Brain microvascular endothelial cell (primary cell): ENCODE data around the gene AKAP8.
"Not testable (repeated sequence)": the region's sequence is repeated elsewhere in the genome, so short reads cannot be mapped to it uniquely, and the experiment has no call there.

Experiments
- DNase-seq: peaks from one replicate; pipeline ENCODE4 v3.0.0-alpha.2; 2020
- H3K27ac ChIP-seq: fragments of 250-450 bp; sonication (Bioruptor Pico); 2 replicates; pipeline ENCODE4 v1.5.1; 2020; ENCODE audit warnings: mild to moderate bottlenecking, moderate library complexity
- H3K27me3 ChIP-seq: fragments of 250-450 bp; sonication (Bioruptor Pico); replicated peaks from 2 replicates; pipeline ENCODE4 v1.5.1; 2020; ENCODE audit warnings: mild to moderate bottlenecking
- H3K36me3 ChIP-seq: fragments of 250-450 bp; sonication (Bioruptor Pico); replicated peaks from 2 replicates; pipeline ENCODE4 v1.5.1; 2020; ENCODE audit warnings: mild to moderate bottlenecking
- H3K4me3 ChIP-seq: 2 replicates; pipeline ENCODE4 v1.5.1; 2011; ENCODE audit warnings: low read depth, mild to moderate bottlenecking, control low read depth, low read length, moderate library complexity
- in situ Hi-C: cut with HindIII; loops from 2 replicates; pipeline ENCODE4 v1.10.0; 2017; ENCODE audit warnings: low sequenced_read_pairs, low pct_ligation_motif_present
- TF ChIP-seq, protein P1 (sequence below): IDR thresholded peaks from 2 replicates; pipeline ENCODE4 v1.5.1; 2011; ENCODE audit warnings: low read depth, mild to moderate bottlenecking, moderate library complexity, low read length, control low read depth, inconsistent platforms; ENCODE audit errors: missing control alignments

Gene AKAP8

DNA sequence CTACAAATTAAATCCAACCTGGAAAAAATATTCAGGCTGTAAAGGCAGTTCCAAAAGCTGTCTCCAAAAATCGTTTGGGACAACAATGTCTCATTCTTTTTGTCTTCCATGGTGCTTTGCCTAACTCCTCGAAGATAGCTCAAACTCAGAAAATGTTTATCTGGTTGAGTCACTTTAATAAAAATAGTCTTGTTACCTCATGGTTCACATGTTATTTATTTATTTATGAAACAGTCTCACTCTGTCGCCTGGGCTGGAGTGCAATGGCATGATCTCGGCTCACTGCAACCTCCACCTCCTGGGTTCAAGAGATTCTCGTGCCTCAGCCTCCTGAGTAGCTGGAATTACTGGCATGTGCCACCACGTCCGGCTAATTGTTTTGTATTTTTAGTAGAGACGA, 42.4 kb downstream of the AKAP8 start:
- DNase-seq = peak; percentile 42
- no peaks in the 10 kb centered on the region for H3K27me3 ChIP-seq
- no peak overlapping the region for H3K4me3 ChIP-seq
- peaks cover 2% of the 10 kb centered on the region for H3K36me3 ChIP-seq
- in situ Hi-C loops = no loop called here
- TF ChIP-seq, protein P1, sequence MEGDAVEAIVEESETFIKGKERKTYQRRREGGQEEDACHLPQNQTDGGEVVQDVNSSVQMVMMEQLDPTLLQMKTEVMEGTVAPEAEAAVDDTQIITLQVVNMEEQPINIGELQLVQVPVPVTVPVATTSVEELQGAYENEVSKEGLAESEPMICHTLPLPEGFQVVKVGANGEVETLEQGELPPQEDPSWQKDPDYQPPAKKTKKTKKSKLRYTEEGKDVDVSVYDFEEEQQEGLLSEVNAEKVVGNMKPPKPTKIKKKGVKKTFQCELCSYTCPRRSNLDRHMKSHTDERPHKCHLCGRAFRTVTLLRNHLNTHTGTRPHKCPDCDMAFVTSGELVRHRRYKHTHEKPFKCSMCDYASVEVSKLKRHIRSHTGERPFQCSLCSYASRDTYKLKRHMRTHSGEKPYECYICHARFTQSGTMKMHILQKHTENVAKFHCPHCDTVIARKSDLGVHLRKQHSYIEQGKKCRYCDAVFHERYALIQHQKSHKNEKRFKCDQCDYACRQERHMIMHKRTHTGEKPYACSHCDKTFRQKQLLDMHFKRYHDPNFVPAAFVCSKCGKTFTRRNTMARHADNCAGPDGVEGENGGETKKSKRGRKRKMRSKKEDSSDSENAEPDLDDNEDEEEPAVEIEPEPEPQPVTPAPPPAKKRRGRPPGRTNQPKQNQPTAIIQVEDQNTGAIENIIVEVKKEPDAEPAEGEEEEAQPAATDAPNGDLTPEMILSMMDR = no peak
- peak overlapping the region; percentile 68 for H3K27ac ChIP-seq

DNA sequence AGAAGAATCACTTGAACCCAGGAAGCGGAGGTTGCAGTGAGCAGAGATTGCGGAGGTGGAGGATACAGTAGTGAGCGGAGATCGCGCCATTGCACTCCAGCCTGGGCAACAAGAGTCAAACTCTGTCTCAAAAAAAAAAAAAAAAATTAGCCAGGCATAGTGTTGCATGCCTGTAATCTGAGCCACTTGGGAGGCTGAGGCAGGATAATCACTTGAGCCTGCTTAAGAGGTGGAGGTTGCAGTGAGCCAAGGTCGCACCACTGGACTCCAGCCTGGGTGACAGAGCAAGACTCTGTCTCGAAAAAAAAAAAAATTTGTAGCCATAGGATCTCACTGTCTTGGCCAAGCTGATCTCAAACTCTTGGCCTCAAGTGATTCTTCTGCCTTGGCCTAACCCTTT, 43.6 kb downstream of the AKAP8 start:
- H3K4me3 ChIP-seq, in situ Hi-C loops, DNase-seq, H3K27me3 ChIP-seq, H3K36me3 ChIP-seq, H3K27ac ChIP-seq: not testable (repeated sequence)

DNA sequence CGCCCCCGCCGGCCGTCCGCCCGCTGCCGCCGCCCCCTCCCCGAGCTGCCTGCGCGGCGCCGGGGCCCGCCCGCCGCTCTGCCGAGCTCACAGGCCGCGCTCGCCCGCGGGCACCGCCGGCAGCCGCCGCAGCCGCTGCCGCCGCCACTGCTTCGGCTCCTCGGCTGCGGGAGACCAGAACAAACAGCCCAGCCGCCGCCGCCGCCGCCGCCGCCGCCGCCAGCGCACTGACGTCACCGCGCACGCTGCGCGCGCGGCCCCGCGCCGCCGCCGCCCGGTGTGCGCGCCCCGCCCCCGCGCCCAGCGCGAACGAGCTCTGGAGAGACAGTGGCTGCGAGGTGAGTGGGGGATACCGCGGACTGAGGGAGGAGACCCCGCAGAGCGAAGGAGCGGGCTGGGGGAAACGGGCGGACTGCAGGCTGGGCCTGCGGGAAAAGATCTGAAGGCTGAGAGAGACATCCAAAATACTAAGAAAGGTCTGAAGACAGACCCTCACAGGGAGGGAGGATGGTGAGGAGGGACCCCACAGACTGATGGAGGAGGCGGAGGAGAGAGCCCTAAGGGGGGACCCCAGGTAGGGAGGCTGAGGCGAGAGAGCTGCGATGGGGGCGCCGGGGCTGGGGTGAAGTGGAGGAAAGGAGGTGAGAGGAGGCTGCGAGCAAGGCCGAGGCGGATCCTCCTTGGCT, 47.1 kb downstream of the AKAP8 start, which contains the start of gene BRD4:
Gene BRD4, minus strand, starts transcription at position 229 of the 686 bp plus-strand sequence. CDS start 59,440 bp downstream, outside the sequence.
- Histone ChIP-seq H3K4me3 (peak within 1 kb of the TSS; percentile 88), H3K27ac (peak within 1 kb of the TSS; percentile 91), H3K36me3 (no peaks in the 10 kb centered on the region), H3K27me3 (no peaks in the 10 kb centered on the region)
- no peak for DNase-seq
- TF ChIP-seq, protein P1 = no peak
- in situ Hi-C loops = no loop called here

DNA sequence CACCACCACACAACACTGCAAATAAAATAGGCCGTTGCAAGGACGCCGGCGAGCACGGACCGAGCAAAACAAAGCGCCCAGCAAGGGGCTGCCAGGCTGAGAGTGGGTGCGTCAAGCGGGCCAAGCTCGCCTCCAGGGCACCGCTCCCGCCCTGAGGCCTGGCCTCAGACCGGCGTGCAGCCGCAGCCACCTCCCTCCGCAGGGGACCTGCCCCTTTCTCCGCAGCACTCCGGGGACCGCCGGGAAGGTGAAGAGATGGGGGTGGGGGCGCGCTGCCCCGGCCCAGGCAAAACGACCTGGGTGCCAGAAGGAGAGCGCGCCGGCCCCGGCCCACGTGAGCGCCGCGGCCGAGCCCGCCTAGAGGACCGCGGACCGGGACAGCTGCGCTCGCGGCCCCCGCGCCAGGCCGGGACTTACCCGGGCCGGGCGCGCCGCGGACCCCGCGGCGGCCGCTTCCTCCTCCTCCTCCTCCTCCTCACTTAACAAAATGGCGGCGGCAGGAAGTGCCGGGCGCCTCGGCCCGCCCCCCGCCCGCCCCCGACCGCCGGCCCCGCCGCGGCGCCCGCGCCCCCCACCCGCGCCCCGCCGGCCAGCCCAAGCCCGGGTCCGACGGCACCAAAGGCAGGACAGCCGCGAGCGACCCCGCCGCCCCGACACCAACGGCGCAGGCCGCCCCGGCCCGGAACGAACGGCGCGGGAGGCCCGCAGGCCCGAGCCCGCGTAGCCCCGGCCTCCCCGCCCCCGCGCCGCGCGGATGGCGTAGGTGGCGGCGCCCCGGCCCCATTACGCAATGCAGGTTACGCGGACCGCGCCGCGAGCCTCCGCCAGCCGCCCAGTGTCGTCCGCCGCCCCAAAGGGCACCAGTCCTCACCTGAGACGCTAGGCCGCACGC, 47.9 kb downstream of the AKAP8 start:
- no peaks in the 10 kb centered on the region for H3K27me3 ChIP-seq
- peak overlapping the region; percentile 88 for H3K4me3 ChIP-seq
- H3K36me3 ChIP-seq = no peaks in the 10 kb centered on the region
- TF ChIP-seq, protein P1 = no peak
- in situ Hi-C loops = no loop called here
- DNase-seq = no peak
- peak overlapping the region; percentile 91 for H3K27ac ChIP-seq

DNA sequence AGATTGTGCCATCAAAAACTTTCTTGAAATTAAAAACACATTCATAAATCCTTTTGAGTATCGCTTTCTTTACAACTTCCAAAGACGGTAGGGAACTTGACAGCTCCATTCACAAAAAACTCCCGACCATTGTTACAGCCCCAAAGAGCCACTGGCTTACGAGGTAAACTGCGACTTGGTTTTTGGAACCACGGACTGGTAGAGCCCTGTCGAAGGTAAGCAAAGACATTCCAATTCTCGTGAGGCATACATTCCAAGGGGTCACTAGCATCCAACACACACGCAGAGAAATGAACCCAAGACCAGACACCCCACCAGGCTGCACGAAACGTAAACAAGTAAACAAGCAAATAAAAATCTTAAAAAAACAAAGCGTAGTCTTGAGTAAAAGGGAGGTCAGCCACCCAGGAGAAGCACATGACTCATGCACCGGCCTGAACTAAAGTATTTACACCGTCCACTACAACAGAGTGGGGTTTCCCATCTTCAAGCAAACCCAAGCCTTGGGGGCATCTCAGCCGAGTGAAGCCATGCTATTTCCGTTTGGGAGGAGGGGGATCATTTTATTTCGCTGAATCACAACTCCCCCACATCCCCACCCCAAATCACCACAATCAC, 48.7 kb downstream of the AKAP8 start:
- peak; percentile 69 for DNase-seq
- peak overlapping the region; percentile 88 for H3K4me3 ChIP-seq

More for the DNA sequence above, 48.7 kb downstream of the AKAP8 start:
- in situ Hi-C loops = no loop called here
- no peaks in the 10 kb centered on the region for H3K36me3 ChIP-seq
- TF ChIP-seq, protein P1 = no peak
- H3K27ac ChIP-seq = peak overlapping the region; percentile 91
- H3K27me3 ChIP-seq = no peaks in the 10 kb centered on the region
